ENCODE results near the gene ABHD17C. TPM values are rescaled to one million over a fixed set of nuclear protein-coding genes. Genes with fewer than 3 reads are reported as not detected.

ABHD17C gene
- total RNA-seq, 1 donor, result 15.5 TPM

GRCh38 chr15:80774486-80774885 is 79.4 kb downstream of the ABHD17C start:
- no peak for DNase-seq (ENCODE audit: low read depth)
- no peak for TF ChIP-seq CTCF (IDR thresholded peaks at IDR 0.05; ENCODE audit: insufficient read depth, low read length)
- no peak overlapping the region for H3K4me3 ChIP-seq (ENCODE audit: low read depth, low read length)

- DNase-seq (ENCODE audit: low read depth), result no peak
- H3K4me3 ChIP-seq (ENCODE audit: low read depth, low read length), result no peak overlapping the region
- no peak for TF ChIP-seq CTCF (IDR thresholded peaks at IDR 0.05; ENCODE audit: insufficient read depth, low read length)
Measured at GRCh38 chr15:80775338-80775737, 80.2 kb downstream of the ABHD17C start.

- no peak overlapping the region for H3K4me3 ChIP-seq (ENCODE audit: low read depth, low read length)
- DNase-seq (ENCODE audit: low read depth), result peak; percentile 84
- TF ChIP-seq CTCF (IDR thresholded peaks at IDR 0.05; ENCODE audit: insufficient read depth, low read length), result peak; percentile 63
Measured at GRCh38 chr15:80776420-80777045, 81.4 kb downstream of the ABHD17C start.

GRCh38 chr15:80777137-80777536 is 82.0 kb downstream of the ABHD17C start:
- no peak overlapping the region for H3K4me3 ChIP-seq (ENCODE audit: low read depth, low read length)
- no peak for TF ChIP-seq CTCF (IDR thresholded peaks at IDR 0.05; ENCODE audit: insufficient read depth, low read length)
- DNase-seq (ENCODE audit: low read depth), result peak; percentile 99

GRCh38 chr15:80777826-80778620 is 82.9 kb downstream of the ABHD17C start:
- TF ChIP-seq CTCF (IDR thresholded peaks at IDR 0.05; ENCODE audit: insufficient read depth, low read length), result no peak
- no peak overlapping the region for H3K4me3 ChIP-seq (ENCODE audit: low read depth, low read length)
- DNase-seq (ENCODE audit: low read depth), result peak; percentile 29

- H3K4me3 ChIP-seq (ENCODE audit: low read depth, low read length), result peak overlapping the region; percentile 17
- peak; percentile 53 for DNase-seq (ENCODE audit: low read depth)
- no peak for TF ChIP-seq CTCF (IDR thresholded peaks at IDR 0.05; ENCODE audit: insufficient read depth, low read length)
Measured at GRCh38 chr15:80778621-80778963, 83.5 kb downstream of the ABHD17C start.
